HepG2 (cell line): ENCODE results near the gene TRAF5. TPM values are rescaled to one million over a fixed set of nuclear protein-coding genes. Genes with fewer than 3 reads are reported as not detected.

Experiments
- HIC2 ChIP-seq: sonication (generic); formaldehyde crosslinking; IDR thresholded peaks from 2 replicates; pipeline ENCODE4 v1.9.0; 2022; ENCODE audit warnings: low read depth, missing genetic modification reagents
- NFE2L2 ChIP-seq: fragments of 150-350 bp; IDR thresholded peaks from 2 replicates; pipeline ENCODE4 v1.6.1; 2014; ENCODE audit warnings: low read length
- NONO ChIP-seq, 2 experiments: fragments of 450-650 bp in 1 of 2; sonication (generic) in 1 of 2; formaldehyde crosslinking in 1 of 2; IDR thresholded peaks in 1 of 2; conservative IDR thresholded peaks in 1 of 2; 2 replicates each; pipeline versions ENCODE4 v1.6.1 to v1.8.0; 2017 to 2022; ENCODE audit warnings: mild to moderate bottlenecking in 1 of 2, missing genetic modification reagents in 1 of 2, moderate library complexity in 1 of 2
- SRSF1 ChIP-seq: fragments of 200-400 bp; formaldehyde crosslinking; optimal IDR thresholded peaks from 2 replicates; pipeline ENCODE3; 2017; ENCODE audit warnings: mild to moderate bottlenecking, low read depth, low read length, moderate library complexity
- TRAFD1 ChIP-seq: sonication (generic); formaldehyde crosslinking; IDR thresholded peaks from 2 replicates; pipeline ENCODE4 v1.5.1; 2020; ENCODE audit warnings: missing genetic modification reagents, mild to moderate bottlenecking, borderline replicate concordance
- ZBTB2 ChIP-seq: sonication (generic); formaldehyde crosslinking; IDR thresholded peaks from 2 replicates; pipeline ENCODE4 v1.8.0; 2022; ENCODE audit warnings: low read depth, missing genetic modification reagents
- ZFP1 ChIP-seq: IDR thresholded peaks from 2 replicates; pipeline ENCODE4 v1.6.1; 2016
- ZNF3 ChIP-seq: IDR thresholded peaks from 2 replicates; pipeline ENCODE4 v1.7.0; 2017; ENCODE audit warnings: inconsistent platforms
- polyA plus RNA-seq, 8 experiments: library from polyadenylated mRNA; depleted of rRNA in 3 of 8; stranded (reverse) in 7 of 8; unstranded in 1 of 8; fragments of >200 nt; fragmentation: Illumina TruSeq in 4 of 8; extraction: Trizol in 4 of 8; gene quantifications; 2 replicates each; pipeline versions ENCODE4 v1.2.1 to v1.2.3, GENCODE V29; 2011 to 2016; ENCODE audit warnings: low read depth in 4 of 8, missing spikeins in 1 of 8, mixed read lengths in 1 of 8; ENCODE audit not compliant: insufficient read depth in 1 of 8
- total RNA-seq, 5 experiments: library from RNA; depleted of rRNA; stranded (reverse); fragments of >200 nt; fragmentation: Illumina TruSeq; extraction: Trizol; gene quantifications; 2 replicates each; pipeline ENCODE4 v1.2.3, GENCODE V29; 2016; ENCODE audit warnings: low read depth in 1 of 5
- TF ChIP-seq, protein P1 (sequence below): sonication (generic); formaldehyde crosslinking; IDR thresholded peaks from 2 replicates; pipeline ENCODE4 v1.4.0; 2020; ENCODE audit warnings: missing genetic modification reagents, low read depth, mild to moderate bottlenecking, borderline replicate concordance
- TF ChIP-seq, protein P2 (sequence below): sonication (generic); formaldehyde crosslinking; IDR thresholded peaks from 2 replicates; pipeline ENCODE4 v1.4.0; 2020; ENCODE audit warnings: missing genetic modification reagents
- TF ChIP-seq, protein P3 (sequence below): sonication (generic); formaldehyde crosslinking; IDR thresholded peaks from 2 replicates; pipeline ENCODE4 v1.4.0; 2020; ENCODE audit warnings: missing genetic modification reagents
- TF ChIP-seq, protein P4 (sequence below): sonication (generic); formaldehyde crosslinking; IDR thresholded peaks from 2 replicates; pipeline ENCODE4 v1.4.0; 2020; ENCODE audit warnings: missing genetic modification reagents, borderline replicate concordance

The TRAF5 gene
- total and polyA plus RNA-seq, 2 of the 13 experiments (the other 11 are each of a cell fraction or from before 2014, with no cell fraction given): 0.27 to 1.6 TPM

GRCh38 chr1:211352985-211353515, 26.4 kb downstream of the TRAF5 start (continued):
- peak; percentile 78 for TF ChIP-seq HIC2 (CRISPR knock-in tag)
- no peak for TF ChIP-seq ZBTB2
- no peak for TF ChIP-seq NFE2L2
- no peak for TF ChIP-seq ZFP1 (CRISPR knock-in tag)
- TF ChIP-seq, protein P1, sequence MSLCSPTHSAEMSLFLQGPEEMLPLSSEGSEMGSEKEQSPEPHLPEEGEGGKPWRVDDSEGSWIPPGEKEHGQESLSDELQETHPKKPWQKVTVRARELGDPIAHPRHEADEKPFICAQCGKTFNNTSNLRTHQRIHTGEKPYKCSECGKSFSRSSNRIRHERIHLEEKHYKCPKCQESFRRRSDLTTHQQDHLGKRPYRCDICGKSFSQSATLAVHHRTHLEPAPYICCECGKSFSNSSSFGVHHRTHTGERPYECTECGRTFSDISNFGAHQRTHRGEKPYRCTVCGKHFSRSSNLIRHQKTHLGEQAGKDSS (CRISPR knock-in tag): no peak
- TF ChIP-seq, protein P2, sequence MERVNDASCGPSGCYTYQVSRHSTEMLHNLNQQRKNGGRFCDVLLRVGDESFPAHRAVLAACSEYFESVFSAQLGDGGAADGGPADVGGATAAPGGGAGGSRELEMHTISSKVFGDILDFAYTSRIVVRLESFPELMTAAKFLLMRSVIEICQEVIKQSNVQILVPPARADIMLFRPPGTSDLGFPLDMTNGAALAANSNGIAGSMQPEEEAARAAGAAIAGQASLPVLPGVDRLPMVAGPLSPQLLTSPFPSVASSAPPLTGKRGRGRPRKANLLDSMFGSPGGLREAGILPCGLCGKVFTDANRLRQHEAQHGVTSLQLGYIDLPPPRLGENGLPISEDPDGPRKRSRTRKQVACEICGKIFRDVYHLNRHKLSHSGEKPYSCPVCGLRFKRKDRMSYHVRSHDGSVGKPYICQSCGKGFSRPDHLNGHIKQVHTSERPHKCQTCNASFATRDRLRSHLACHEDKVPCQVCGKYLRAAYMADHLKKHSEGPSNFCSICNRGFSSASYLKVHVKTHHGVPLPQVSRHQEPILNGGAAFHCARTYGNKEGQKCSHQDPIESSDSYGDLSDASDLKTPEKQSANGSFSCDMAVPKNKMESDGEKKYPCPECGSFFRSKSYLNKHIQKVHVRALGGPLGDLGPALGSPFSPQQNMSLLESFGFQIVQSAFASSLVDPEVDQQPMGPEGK (CRISPR knock-in tag): no peak
- no peak for TF ChIP-seq ZNF3 (CRISPR knock-in tag)
- TF ChIP-seq, protein P3, sequence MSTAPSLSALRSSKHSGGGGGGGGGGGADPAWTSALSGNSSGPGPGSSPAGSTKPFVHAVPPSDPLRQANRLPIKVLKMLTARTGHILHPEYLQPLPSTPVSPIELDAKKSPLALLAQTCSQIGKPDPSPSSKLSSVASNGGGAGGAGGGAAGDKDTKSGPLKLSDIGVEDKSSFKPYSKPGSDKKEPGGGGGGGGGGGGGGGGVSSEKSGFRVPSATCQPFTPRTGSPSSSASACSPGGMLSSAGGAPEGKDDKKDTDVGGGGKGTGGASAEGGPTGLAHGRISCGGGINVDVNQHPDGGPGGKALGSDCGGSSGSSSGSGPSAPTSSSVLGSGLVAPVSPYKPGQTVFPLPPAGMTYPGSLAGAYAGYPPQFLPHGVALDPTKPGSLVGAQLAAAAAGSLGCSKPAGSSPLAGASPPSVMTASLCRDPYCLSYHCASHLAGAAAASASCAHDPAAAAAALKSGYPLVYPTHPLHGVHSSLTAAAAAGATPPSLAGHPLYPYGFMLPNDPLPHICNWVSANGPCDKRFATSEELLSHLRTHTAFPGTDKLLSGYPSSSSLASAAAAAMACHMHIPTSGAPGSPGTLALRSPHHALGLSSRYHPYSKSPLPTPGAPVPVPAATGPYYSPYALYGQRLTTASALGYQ (CRISPR knock-in tag): no peak
- no peak for TF ChIP-seq TRAFD1 (CRISPR knock-in tag)
- TF ChIP-seq, protein P4, sequence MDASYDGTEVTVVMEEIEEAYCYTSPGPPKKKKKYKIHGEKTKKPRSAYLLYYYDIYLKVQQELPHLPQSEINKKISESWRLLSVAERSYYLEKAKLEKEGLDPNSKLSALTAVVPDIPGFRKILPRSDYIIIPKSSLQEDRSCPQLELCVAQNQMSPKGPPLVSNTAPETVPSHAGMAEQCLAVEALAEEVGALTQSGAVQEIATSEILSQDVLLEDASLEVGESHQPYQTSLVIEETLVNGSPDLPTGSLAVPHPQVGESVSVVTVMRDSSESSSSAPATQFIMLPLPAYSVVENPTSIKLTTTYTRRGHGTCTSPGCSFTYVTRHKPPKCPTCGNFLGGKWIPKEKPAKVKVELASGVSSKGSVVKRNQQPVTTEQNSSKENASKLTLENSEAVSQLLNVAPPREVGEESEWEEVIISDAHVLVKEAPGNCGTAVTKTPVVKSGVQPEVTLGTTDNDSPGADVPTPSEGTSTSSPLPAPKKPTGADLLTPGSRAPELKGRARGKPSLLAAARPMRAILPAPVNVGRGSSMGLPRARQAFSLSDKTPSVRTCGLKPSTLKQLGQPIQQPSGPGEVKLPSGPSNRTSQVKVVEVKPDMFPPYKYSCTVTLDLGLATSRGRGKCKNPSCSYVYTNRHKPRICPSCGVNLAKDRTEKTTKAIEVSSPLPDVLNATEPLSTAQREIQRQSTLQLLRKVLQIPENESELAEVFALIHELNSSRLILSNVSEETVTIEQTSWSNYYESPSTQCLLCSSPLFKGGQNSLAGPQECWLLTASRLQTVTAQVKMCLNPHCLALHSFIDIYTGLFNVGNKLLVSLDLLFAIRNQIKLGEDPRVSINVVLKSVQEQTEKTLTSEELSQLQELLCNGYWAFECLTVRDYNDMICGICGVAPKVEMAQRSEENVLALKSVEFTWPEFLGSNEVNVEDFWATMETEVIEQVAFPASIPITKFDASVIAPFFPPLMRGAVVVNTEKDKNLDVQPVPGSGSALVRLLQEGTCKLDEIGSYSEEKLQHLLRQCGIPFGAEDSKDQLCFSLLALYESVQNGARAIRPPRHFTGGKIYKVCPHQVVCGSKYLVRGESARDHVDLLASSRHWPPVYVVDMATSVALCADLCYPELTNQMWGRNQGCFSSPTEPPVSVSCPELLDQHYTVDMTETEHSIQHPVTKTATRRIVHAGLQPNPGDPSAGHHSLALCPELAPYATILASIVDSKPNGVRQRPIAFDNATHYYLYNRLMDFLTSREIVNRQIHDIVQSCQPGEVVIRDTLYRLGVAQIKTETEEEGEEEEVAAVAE: no peak
- no peak for TF ChIP-seq NONO (IDR thresholded peaks at IDR 0.05)
- no peak for TF ChIP-seq NONO (CRISPR knock-in tag; conservative IDR thresholded peaks at IDR 0.05)
- TF ChIP-seq SRSF1: no peak
